Left renal cortex interstitium (tissue), 4 donors: ENCODE results near the gene SRP68. TPM values are rescaled to one million over a fixed set of nuclear protein-coding genes. Genes with fewer than 3 reads are reported as not detected.
"Not testable (repeated sequence)": the region's sequence is repeated elsewhere in the genome, so short reads cannot be mapped to it uniquely, and the experiment has no call there.

Experiments used
- DNase-seq, 4 donors: peaks; one replicate each; pipeline ENCODE4 v3.0.0-alpha.2; 2013; ENCODE audit warnings: low read depth in 4 of 4, low spot score in 2 of 4, missing footprints in 1 of 4
- polyA plus RNA-seq, 4 donors: library from polyadenylated mRNA; unstranded; fragments of 120-200 nt; gene quantifications; one replicate each; pipeline ENCODE4 v1.2.1, GENCODE V29; 2013; ENCODE audit not compliant: insufficient read length in 4 of 4

Gene SRP68
- polyA plus RNA-seq, 4 donors: 95.3 to 110 (median 101) TPM

GRCh38 chr17:76049239-76049638 is 23.1 kb downstream of the SRP68 start:
- DNase-seq: no peak

- no peak for DNase-seq
Measured at GRCh38 chr17:76048711-76049110, 23.6 kb downstream of the SRP68 start.

- no peak for DNase-seq
Measured at GRCh38 chr17:76048025-76048605, 24.2 kb downstream of the SRP68 start.

- DNase-seq: no peak
Measured at GRCh38 chr17:76046064-76046463, 26.3 kb downstream of the SRP68 start.

- DNase-seq: not testable (repeated sequence)
Measured at GRCh38 chr17:76044475-76045007, 27.8 kb downstream of the SRP68 start.

- not testable (repeated sequence) for DNase-seq
Measured at GRCh38 chr17:76042868-76043267, 29.4 kb downstream of the SRP68 start.

GRCh38 chr17:76040376-76040775 is 31.9 kb downstream of the SRP68 start:
- DNase-seq: no peak

- no peak for DNase-seq
Measured at GRCh38 chr17:76039121-76039520, 33.2 kb downstream of the SRP68 start.

- DNase-seq: no peak
Measured at GRCh38 chr17:76038050-76038449, 34.3 kb downstream of the SRP68 start.

- no peak for DNase-seq
Measured at GRCh38 chr17:76036497-76037261, 35.6 kb downstream of the SRP68 start.

- no peak for DNase-seq
Measured at GRCh38 chr17:76034428-76035350, 37.6 kb downstream of the SRP68 start.

GRCh38 chr17:76033139-76033538 is 39.2 kb downstream of the SRP68 start:
- DNase-seq: no peak

- no peak for DNase-seq
Measured at GRCh38 chr17:76032780-76033108, 39.6 kb downstream of the SRP68 start.

GRCh38 chr17:76032073-76032779 is 40.1 kb downstream of the SRP68 start:
- DNase-seq: no peak

GRCh38 chr17:76027159-76027839 is 45.0 kb downstream of the SRP68 start, which contains the start of gene EVPL:
Gene EVPL (minus strand): TSS chr17:76027306. CDS start chr17:76027198, 108 bp downstream.
- no peak for DNase-seq

GRCh38 chr17:76026714-76027158 is 45.6 kb downstream of the SRP68 start:
- DNase-seq: no peak

GRCh38 chr17:76025294-76025693 is 47.0 kb downstream of the SRP68 start:
- no peak for DNase-seq

- no peak for DNase-seq
Measured at GRCh38 chr17:76024353-76024752, 48.0 kb downstream of the SRP68 start.

- DNase-seq: no peak
Measured at GRCh38 chr17:76023900-76024237, 48.4 kb downstream of the SRP68 start.
